OCI-LY3 (cell line): ENCODE results near the gene RASEF.

Experiments
- CTCF ChIP-seq: fragments of 200-600, 300-600 bp; sonication (generic); IDR thresholded peaks from 2 replicates; pipeline ENCODE4 v1.5.1; 2014; ENCODE audit warnings: antibody characterized with exemption, low read length, low read depth
- EZH2phosphoT487 ChIP-seq: fragments of 200-600 bp; shearing (Covaris generic); IDR thresholded peaks from 2 replicates; pipeline ENCODE4 v1.6.1; 2018; ENCODE audit warnings: antibody characterized with exemption, mixed run types, low read depth

- TF ChIP-seq CTCF (no peak), EZH2phosphoT487 (no peak)
These were observed 2.3 kb upstream of the RASEF start for GRCh38 chr9:83065233-83065632.
